ENCODE results near the gene RNF113B. TPM values are rescaled to one million over a fixed set of nuclear protein-coding genes. Genes with fewer than 3 reads are reported as not detected.
A peak's percentile ranks its signal among the peaks of the same experiment; 100 is the strongest.

RNF113B gene
- polyA plus RNA-seq, 1 experiment, result not detected

- CTCF ChIA-PET, result interaction anchor here (0.9 kb wide), 1 partner anchor 10 kb away, joined by 4 read pairs; no protein-coding TSS in a partner anchor
- Histone ChIP-seq H3K4me3 (ENCODE audit: low read depth, low read length) (no peak overlapping the region), H3K27me3 (ENCODE audit: control insufficient read depth, insufficient read depth, low read length) (no peaks in the 10 kb centered on the region), H3K36me3 (ENCODE audit: control insufficient read depth, insufficient read depth, low read length) (peaks cover 5% of the 10 kb centered on the region)
- no peak for TF ChIP-seq CTCF (IDR thresholded peaks at IDR 0.05; ENCODE audit: insufficient read depth, low read depth, low read length)
- POLR2A ChIA-PET, result no interaction called here
- DNase-seq (ENCODE audit: low read depth), result no peak
These were observed 40.5 kb upstream of the RNF113B start for GRCh38 chr13:98217597-98217996.

- Histone ChIP-seq H3K27me3 (ENCODE audit: control insufficient read depth, insufficient read depth, low read length) (no peaks in the 10 kb centered on the region), H3K36me3 (ENCODE audit: control insufficient read depth, insufficient read depth, low read length) (peaks cover 5% of the 10 kb centered on the region), H3K4me3 (ENCODE audit: low read depth, low read length) (no peak overlapping the region)
- no peak for DNase-seq (ENCODE audit: low read depth)
- TF ChIP-seq CTCF (IDR thresholded peaks at IDR 0.05; ENCODE audit: insufficient read depth, low read depth, low read length), result no peak
- ChIA-PET CTCF (interaction anchor here (1.0 kb wide), 1 partner anchor 66 kb away, joined by 3 read pairs; no protein-coding TSS in a partner anchor), POLR2A (no interaction called here)
These were observed 39.7 kb upstream of the RNF113B start for GRCh38 chr13:98216711-98217285.

GRCh38 chr13:98216135-98216565 lies 39.1 kb upstream of the RNF113B start:
- peak; percentile 80 for DNase-seq (ENCODE audit: low read depth)

GRCh38 chr13:98215508-98215907 lies 38.4 kb upstream of the RNF113B start:
- H3K4me3 ChIP-seq (ENCODE audit: low read depth, low read length), result no peak overlapping the region
- TF ChIP-seq CTCF (IDR thresholded peaks at IDR 0.05; ENCODE audit: insufficient read depth, low read depth, low read length), result no peak
- ChIA-PET CTCF (interaction anchor here (0.7 to 0.8 kb wide), 2 partner anchors 9 to 185 kb away, joined by 3 read pairs; no protein-coding TSS in a partner anchor), POLR2A (no interaction called here)
- DNase-seq (ENCODE audit: low read depth), result no peak
- H3K27me3 ChIP-seq (ENCODE audit: control insufficient read depth, insufficient read depth, low read length), result no peaks in the 10 kb centered on the region
- H3K36me3 ChIP-seq (ENCODE audit: control insufficient read depth, insufficient read depth, low read length), result peaks cover 5% of the 10 kb centered on the region

More at GRCh38 chr13:98216135-98216565, 39.1 kb upstream of the RNF113B start:
- Histone ChIP-seq H3K36me3 (ENCODE audit: control insufficient read depth, insufficient read depth, low read length) (peaks cover 5% of the 10 kb centered on the region), H3K27me3 (ENCODE audit: control insufficient read depth, insufficient read depth, low read length) (no peaks in the 10 kb centered on the region), H3K4me3 (ENCODE audit: low read depth, low read length) (no peak overlapping the region)
- no peak for TF ChIP-seq CTCF (IDR thresholded peaks at IDR 0.05; ENCODE audit: insufficient read depth, low read depth, low read length)
- POLR2A ChIA-PET, result no interaction called here
- CTCF ChIA-PET, result interaction anchor here (0.7 to 1.0 kb wide), 3 partner anchors 8 to 184 kb away, joined by 3 read pairs; no protein-coding TSS in a partner anchor

- DNase-seq (ENCODE audit: low read depth), result no peak
- ChIA-PET POLR2A (no interaction called here), CTCF (interaction anchor here (1.1 kb wide), 1 partner anchor 32 kb away, joined by 3 read pairs; no protein-coding TSS in a partner anchor)
- no peak overlapping the region for H3K4me3 ChIP-seq (ENCODE audit: low read depth, low read length)
- H3K36me3 ChIP-seq (ENCODE audit: control insufficient read depth, insufficient read depth, low read length), result peaks cover 5% of the 10 kb centered on the region
- no peak for TF ChIP-seq CTCF (IDR thresholded peaks at IDR 0.05; ENCODE audit: insufficient read depth, low read depth, low read length)
- H3K27me3 ChIP-seq (ENCODE audit: control insufficient read depth, insufficient read depth, low read length), result no peaks in the 10 kb centered on the region
These were observed 37.6 kb upstream of the RNF113B start for GRCh38 chr13:98214707-98215106.

Data from BJ (cell line).